NCI-H526 (cell line): Measurements from ENCODE around the gene CDK2.
"Not testable (repeated sequence)": the region's sequence is repeated elsewhere in the genome, so short reads cannot be mapped to it uniquely, and the experiment has no call there.

Source experiments
- DNase-seq, 2 experiments: peaks; one replicate each; lab custom pipeline; 2025; lab: John Stamatoyannopoulos, UW

CDK2 gene

GRCh38 chr12:55979069-55979468 lies 12.4 kb downstream of the CDK2 start:
- no peak for DNase-seq

- DNase-seq = not testable (repeated sequence)
Measured at GRCh38 chr12:55981882-55982281, 15.3 kb downstream of the CDK2 start.

- DNase-seq = no peak
Measured at GRCh38 chr12:55982319-55982936, 15.8 kb downstream of the CDK2 start.

- no peak for DNase-seq
Measured at GRCh38 chr12:55983232-55983842, 16.7 kb downstream of the CDK2 start.

- no peak for DNase-seq
Measured at GRCh38 chr12:55984861-55985260, 18.2 kb downstream of the CDK2 start.

- no peak for DNase-seq
Measured at GRCh38 chr12:55985341-55985740, 18.7 kb downstream of the CDK2 start.

GRCh38 chr12:55985976-55986375 lies 19.3 kb downstream of the CDK2 start:
- DNase-seq = not testable (repeated sequence)

GRCh38 chr12:55991110-55991509 lies 24.5 kb downstream of the CDK2 start:
- no peak for DNase-seq

GRCh38 chr12:55993230-55993853 lies 26.7 kb downstream of the CDK2 start:
- no peak for DNase-seq

GRCh38 chr12:55995366-55995765 lies 28.7 kb downstream of the CDK2 start:
- DNase-seq = no peak

GRCh38 chr12:55996201-55996714 lies 29.6 kb downstream of the CDK2 start:
- peak; percentile 22 to 71 for DNase-seq

- DNase-seq = peak; percentile 79 to 94
Measured at GRCh38 chr12:55996715-55997534, 30.3 kb downstream of the CDK2 start, which contains the start of gene SUOX. Gene SUOX (plus strand): TSS chr12:55997276. CDS start chr12:56002222, 4,946 bp downstream.

GRCh38 chr12:55997535-55997859 lies 30.9 kb downstream of the CDK2 start:
- DNase-seq = peak in 1 of 2 experiments; percentile 54

GRCh38 chr12:55999522-55999921 lies 32.9 kb downstream of the CDK2 start:
- not testable (repeated sequence) for DNase-seq

GRCh38 chr12:55999999-56000540 lies 33.4 kb downstream of the CDK2 start:
- DNase-seq = not testable (repeated sequence)

GRCh38 chr12:56001487-56002100 lies 35.0 kb downstream of the CDK2 start:
- no peak for DNase-seq

GRCh38 chr12:56003376-56003775 lies 36.7 kb downstream of the CDK2 start:
- not testable (repeated sequence) for DNase-seq

GRCh38 chr12:56004211-56004610 lies 37.6 kb downstream of the CDK2 start:
- no peak for DNase-seq

- peak in 1 of 2 experiments; percentile 83 for DNase-seq
Measured at GRCh38 chr12:56007564-56008559, 41.2 kb downstream of the CDK2 start.

GRCh38 chr12:56010111-56010570 lies 43.5 kb downstream of the CDK2 start:
- no peak for DNase-seq
